HepG2 (cell line): Measurements from ENCODE around the gene POLR2H. TPM values are rescaled to one million over a fixed set of nuclear protein-coding genes. Genes with fewer than 3 reads are reported as not detected.

Experiments
- ARID2 ChIP-seq: sonication (generic); formaldehyde crosslinking; IDR thresholded peaks from 2 replicates; pipeline ENCODE4 v1.8.1; 2022; ENCODE audit warnings: mild to moderate bottlenecking, missing genetic modification reagents, borderline replicate concordance
- ELF4 ChIP-seq: sonication (generic); formaldehyde crosslinking; IDR thresholded peaks from 2 replicates; pipeline ENCODE4 v1.5.0; 2020; ENCODE audit warnings: missing genetic modification reagents, mild to moderate bottlenecking, moderate library complexity, borderline replicate concordance
- HNF1B ChIP-seq: sonication (generic); formaldehyde crosslinking; IDR thresholded peaks from 2 replicates; pipeline ENCODE4 v1.5.1; 2020; ENCODE audit warnings: mild to moderate bottlenecking, moderate library complexity, missing genetic modification reagents
- KDM3A ChIP-seq: IDR thresholded peaks from 2 replicates; pipeline ENCODE4 v1.6.1; 2018; ENCODE audit warnings: low read depth, missing compliant biosample characterization
- NFAT5 ChIP-seq: sonication (generic); formaldehyde crosslinking; IDR thresholded peaks from 2 replicates; pipeline ENCODE4 v1.4.0; 2020; ENCODE audit warnings: missing genetic modification reagents
- RBM39 ChIP-seq: fragments of 200-400 bp; formaldehyde crosslinking; IDR thresholded peaks from one replicate; pipeline ENCODE4 v1.6.1; 2018; ENCODE audit warnings: antibody characterized with exemption, mild to moderate bottlenecking, low read depth, low read length; ENCODE audit not compliant: poor library complexity, severe bottlenecking
- SAP130 ChIP-seq: IDR thresholded peaks from 2 replicates; pipeline ENCODE4 v1.6.1; 2016; ENCODE audit warnings: low read depth
- SIN3A ChIP-seq: IDR thresholded peaks from 2 replicates; pipeline ENCODE4 v1.6.1; 2011; ENCODE audit warnings: low read depth, mild to moderate bottlenecking, control low read depth, low read length, borderline replicate concordance
- ZBTB4 ChIP-seq: sonication (generic); formaldehyde crosslinking; IDR thresholded peaks from 2 replicates; pipeline ENCODE4 v1.4.0; 2020; ENCODE audit warnings: missing genetic modification reagents, mild to moderate bottlenecking, borderline replicate concordance
- ZMYM3 ChIP-seq: sonication (generic); formaldehyde crosslinking; IDR thresholded peaks from 2 replicates; pipeline ENCODE4 v1.5.1; 2020; ENCODE audit warnings: mild to moderate bottlenecking, missing genetic modification reagents
- ZNF142 ChIP-seq: sonication (generic); formaldehyde crosslinking; IDR thresholded peaks from 2 replicates; pipeline ENCODE4 v1.4.0; 2020; ENCODE audit warnings: missing genetic modification reagents
- polyA plus RNA-seq, 8 experiments: library from polyadenylated mRNA; depleted of rRNA in 3 of 8; stranded (reverse) in 7 of 8; unstranded in 1 of 8; fragments of >200 nt; fragmentation: Illumina TruSeq in 4 of 8; extraction: Trizol in 4 of 8; gene quantifications; 2 replicates each; pipeline versions ENCODE4 v1.2.1 to v1.2.3, GENCODE V29; 2011 to 2016; ENCODE audit warnings: low read depth in 4 of 8, missing spikeins in 1 of 8, mixed read lengths in 1 of 8; ENCODE audit not compliant: insufficient read depth in 1 of 8
- total RNA-seq, 5 experiments: library from RNA; depleted of rRNA; stranded (reverse); fragments of >200 nt; fragmentation: Illumina TruSeq; extraction: Trizol; gene quantifications; 2 replicates each; pipeline ENCODE4 v1.2.3, GENCODE V29; 2016; ENCODE audit warnings: low read depth in 1 of 5

POLR2H gene
- total and polyA plus RNA-seq, 2 of the 13 experiments (the other 11 are each of a cell fraction or from before 2014, with no cell fraction given), result 118 to 194 TPM

GRCh38 chr3:184377882-184378445 is 16.5 kb downstream of the POLR2H start, which contains the start of gene THPO (continued):
- TF ChIP-seq ZMYM3 (CRISPR knock-in tag) (no peak), ARID2 (no peak; the same call in 1 of the 2 replicates), ELF4 (CRISPR knock-in tag) (peak; percentile 46; the same call in 1 of the 2 replicates), HNF1B (CRISPR knock-in tag) (peak; percentile 90), RBM39 (peak; percentile 83), SAP130 (peak; percentile 88), NFAT5 (CRISPR knock-in tag) (no peak), ZBTB4 (CRISPR knock-in tag) (no peak; the same call in 1 of the 2 replicates), KDM3A (CRISPR knock-in tag) (0 out of 2 replicates have a peak, but pooled peaks have one; percentile 45), ZNF142 (no peak), SIN3A (peak; percentile 84; the same call in 1 of the 2 replicates)
